Measurements from ENCODE around the gene TMEM72.
A peak's percentile ranks its signal among the peaks of the same experiment; 100 is the strongest.

The TMEM72 gene

GRCh38 chr10:44929356-44930255, 18.5 kb downstream of the TMEM72 start:
- DNase-seq: no peak
- TF ChIP-seq POLR2A (IDR thresholded peaks at IDR 0.05; ENCODE audit: low read length): no peak
- no peak for TF ChIP-seq GATA1 (IDR thresholded peaks at IDR 0.05; ENCODE audit: low read depth, low read length)

GRCh38 chr10:44930904-44931620, 19.9 kb downstream of the TMEM72 start:
- TF ChIP-seq GATA1 (IDR thresholded peaks at IDR 0.05; ENCODE audit: low read depth, low read length) (no peak), POLR2A (IDR thresholded peaks at IDR 0.05; ENCODE audit: low read length) (no peak)
- no peak for DNase-seq

GRCh38 chr10:44931621-44932516, 20.7 kb downstream of the TMEM72 start:
- TF ChIP-seq POLR2A (IDR thresholded peaks at IDR 0.05; ENCODE audit: low read length) (no peak), GATA1 (IDR thresholded peaks at IDR 0.05; ENCODE audit: low read depth, low read length) (no peak)
- DNase-seq: no peak

GRCh38 chr10:44932517-44933450, 21.6 kb downstream of the TMEM72 start:
- TF ChIP-seq GATA1 (IDR thresholded peaks at IDR 0.05; ENCODE audit: low read depth, low read length) (no peak), POLR2A (IDR thresholded peaks at IDR 0.05; ENCODE audit: low read length) (no peak)
- DNase-seq: peak; percentile 67 to 80

GRCh38 chr10:44933451-44934321, 22.5 kb downstream of the TMEM72 start:
- TF ChIP-seq POLR2A (IDR thresholded peaks at IDR 0.05; ENCODE audit: low read length): no peak
- no peak for TF ChIP-seq GATA1 (IDR thresholded peaks at IDR 0.05; ENCODE audit: low read depth, low read length)
- DNase-seq: no peak

- TF ChIP-seq GATA1 (IDR thresholded peaks at IDR 0.05; ENCODE audit: low read depth, low read length) (no peak), POLR2A (IDR thresholded peaks at IDR 0.05; ENCODE audit: low read length) (no peak)
- DNase-seq: no peak
Measured at GRCh38 chr10:44934416-44935200, 23.5 kb downstream of the TMEM72 start.

- DNase-seq: no peak
- TF ChIP-seq POLR2A (IDR thresholded peaks at IDR 0.05; ENCODE audit: low read length): no peak
Measured at GRCh38 chr10:44935201-44935965, 24.2 kb downstream of the TMEM72 start.

GRCh38 chr10:44935966-44936295, 24.8 kb downstream of the TMEM72 start:
- TF ChIP-seq POLR2A (IDR thresholded peaks at IDR 0.05; ENCODE audit: low read length) (no peak), GATA1 (IDR thresholded peaks at IDR 0.05; ENCODE audit: low read depth, low read length) (no peak)
- DNase-seq: no peak

- TF ChIP-seq POLR2A (IDR thresholded peaks at IDR 0.05; ENCODE audit: low read length) (no peak), GATA1 (IDR thresholded peaks at IDR 0.05; ENCODE audit: low read depth, low read length) (no peak)
- no peak for DNase-seq
Measured at GRCh38 chr10:44936314-44936975, 25.3 kb downstream of the TMEM72 start.

Measured in erythroblast (primary cell).